GM12878 (cell line): ENCODE measurements around the gene AKR1C3. TPM values are rescaled to one million over a fixed set of nuclear protein-coding genes. Genes with fewer than 3 reads are reported as not detected.

Source experiments
- ATAC-seq: fragments of 200-7000 bp; cut with Tn5 transposase; 3 replicates; pipeline ENCODE4 v1.9.1; 2020; ENCODE audit warnings: mild to moderate bottlenecking, moderate library complexity
- BruUV-seq: library from RNA; stranded (reverse); fragments of 400-500 nt; replicated peaks from 2 replicates; lab custom pipeline; 2021; lab: Mats Ljungman, UMichigan
- CTCF ChIA-PET: fragments of 300-600 bp; sonication (Branson Sonifier 250); formaldehyde crosslinking; extraction: SDS; loops from one replicate; lab custom pipeline; 2021; ENCODE audit warnings: inconsistent platforms; lab: Yijun Ruan, JAX
- POLR2A ChIA-PET: fragments of 350-600 bp; formaldehyde crosslinking; extraction: SDS; loops from one replicate; lab custom pipeline; 2021; ENCODE audit warnings: inconsistent platforms; lab: Charles Lee
- RAD21 ChIA-PET: fragments of 300-600 bp; sonication (Branson Sonifier 250); formaldehyde crosslinking; loops from one replicate; lab custom pipeline; 2023; ENCODE audit warnings: antibody characterized with exemption; ENCODE audit not compliant: unreplicated experiment; lab: Charles Lee
- SMC1A ChIA-PET: fragments of 300-600 bp; sonication (Branson Sonifier 250); formaldehyde crosslinking; loops from one replicate; lab custom pipeline; 2023; ENCODE audit not compliant: unreplicated experiment, uncharacterized antibody; lab: Charles Lee
- DNase-seq: peaks from one replicate; pipeline ENCODE4 v3.0.0-alpha.2; 2011; ENCODE audit warnings: low read depth, low spot score
- FAIRE-seq: peaks from 3 replicates; lab custom pipeline; 2011; peaks lifted over from hg19 to GRCh38; lab: Jason Lieb, UNC
- H2AFZ ChIP-seq: 2 replicates; pipeline ENCODE4 v1.6.0; 2011; ENCODE audit warnings: low read depth, low read length, control low read depth; ENCODE audit not compliant: control insufficient read depth
- H3K27ac ChIP-seq: 2 replicates; pipeline ENCODE4 v1.5.1; 2011; ENCODE audit warnings: control low read depth; ENCODE audit not compliant: control insufficient read depth, insufficient read depth
- H3K27me3 ChIP-seq, 2 experiments: replicated peaks in 1 of 2; 2 replicates each; pipeline versions ENCODE4 v1.6.0 to v1.6.1; 2011; ENCODE audit warnings: low read length in 1 of 2; ENCODE audit not compliant: control insufficient read depth in 2 of 2, insufficient read depth in 2 of 2
- H3K36me3 ChIP-seq, 2 experiments: 2 replicates each; pipeline ENCODE4 v1.5.1; 2011; ENCODE audit warnings: low read length in 1 of 2; ENCODE audit not compliant: control insufficient read depth in 2 of 2, insufficient read depth in 2 of 2
- H3K4me1 ChIP-seq: 2 replicates; pipeline ENCODE4 v1.6.1; 2011; ENCODE audit warnings: mild to moderate bottlenecking, low read length, moderate library complexity, mixed read lengths; ENCODE audit not compliant: control insufficient read depth, insufficient read depth
- H3K4me2 ChIP-seq: 2 replicates; pipeline ENCODE4 v1.6.0; 2011; ENCODE audit warnings: control low read depth; ENCODE audit not compliant: control insufficient read depth, insufficient read depth
- H3K4me3 ChIP-seq: fragments of 200-600 bp; sonication (generic); 2 replicates; pipeline ENCODE4 v1.5.1; 2016
- H3K79me2 ChIP-seq: 2 replicates; pipeline ENCODE4 v1.6.0; 2011; ENCODE audit warnings: low read length; ENCODE audit not compliant: control insufficient read depth, insufficient read depth
- H3K9ac ChIP-seq: 2 replicates; pipeline ENCODE4 v1.8.0; 2011; ENCODE audit warnings: low read length, control low read depth, mixed read lengths; ENCODE audit not compliant: control insufficient read depth, insufficient read depth
- H3K9me3 ChIP-seq: replicated peaks from 3 replicates; pipeline ENCODE4 v1.5.1; 2011; ENCODE audit warnings: mild to moderate bottlenecking, low read length; ENCODE audit not compliant: control insufficient read depth, insufficient read depth
- H4K20me1 ChIP-seq: 2 replicates; pipeline ENCODE4 v1.6.0; 2011; ENCODE audit not compliant: control insufficient read depth, insufficient read depth
- ASH2L ChIP-seq: fragments of 300-600, 200-600 bp; sonication (generic); IDR thresholded peaks from 2 replicates; pipeline ENCODE4 v1.6.1; 2017; ENCODE audit warnings: low read depth, mild to moderate bottlenecking, borderline replicate concordance
- ETV6 ChIP-seq, 2 experiments: fragments of 450-650 bp in 1 of 2; IDR thresholded peaks in 1 of 2; conservative IDR thresholded peaks in 1 of 2; 2 replicates each; pipeline ENCODE4 v1.6.1; 2014; ENCODE audit warnings: antibody characterized with exemption in 1 of 2, borderline replicate concordance in 1 of 2, low read depth in 1 of 2, mild to moderate bottlenecking in 1 of 2, moderate library complexity in 1 of 2
- MXI1 ChIP-seq: fragments of 150-350 bp; IDR thresholded peaks from 2 replicates; pipeline ENCODE4 v1.6.1; 2011; ENCODE audit warnings: low read depth, mild to moderate bottlenecking, inconsistent platforms, low read length, improper control_type of control experiment
- SP1 ChIP-seq: IDR thresholded peaks from one replicate; pipeline ENCODE4 v1.6.1; 2011; ENCODE audit warnings: low read depth, low read length
- SRF ChIP-seq, 2 experiments: IDR thresholded peaks; 2 replicates each; pipeline ENCODE4 v1.6.1; 2011; ENCODE audit warnings: low read depth in 2 of 2, low read length in 2 of 2, mild to moderate bottlenecking in 1 of 2, moderate library complexity in 1 of 2
- WGBS: methylation state at CpG from one replicate; pipeline ENCODE4 v1.1.6; 2016; ENCODE audit warnings: low lambda C conversion rate; ENCODE audit not compliant: insufficient replicate concordance, insufficient coverage; ENCODE audit errors: missing lambda C conversion rate; 5-methylcytosine and 5-hydroxymethylcytosine counted together
- in situ Hi-C: fragments of 300-500 bp; cut with MboI; formaldehyde crosslinking; loops from 9 replicates; pipeline ENCODE4 v1.14.3; 2018; ENCODE audit warnings: mixed read lengths
- intact Hi-C: fragments of 100-400 bp; cut with micrococcal nuclease; formaldehyde crosslinking; loops from one replicate; pipeline ENCODE4 v1.14.2; 2022; ENCODE audit not compliant: unreplicated experiment
- polyA plus RNA-seq, 11 experiments: library from polyadenylated mRNA; depleted of rRNA in 4 of 11; unstranded in 6 of 11; stranded (reverse) in 5 of 11; fragments of >200 nt; fragmentation: Nextera tagmentation in 4 of 11; fragmentation: Illumina TruSeq in 1 of 11; extraction: Ambion mirVana in 4 of 11; extraction: Trizol in 1 of 11; gene quantifications; 1 replicate in 1 of 11; 2 replicates in 10 of 11; pipeline versions ENCODE4 v1.2.1 to v1.2.3, GENCODE V29; 2011 to 2016; ENCODE audit warnings: inconsistent platforms in 2 of 11, missing spikeins in 2 of 11, low read depth in 1 of 11
- total RNA-seq, 4 experiments: library from RNA; depleted of rRNA in 3 of 4; stranded (reverse); fragments of >200 nt in 3 of 4; fragmentation: Illumina TruSeq in 1 of 4; extraction: Trizol in 1 of 4; gene quantifications; 2 replicates each; pipeline versions ENCODE4 v1.2.1 to v1.2.3, GENCODE V29; 2013 to 2021
- TF ChIP-seq, protein P1 (sequence below): IDR thresholded peaks from 2 replicates; pipeline ENCODE4 v1.6.1; 2012; ENCODE audit warnings: low read length, inconsistent platforms
- TF ChIP-seq, protein P2 (sequence below): fragments of 450-650 bp; IDR thresholded peaks from 2 replicates; pipeline ENCODE4 v1.6.1; 2018; ENCODE audit warnings: mild to moderate bottlenecking, low read depth, moderate library complexity; ENCODE audit not compliant: partially characterized antibody

AKR1C3 gene
- total and polyA plus RNA-seq, 10 of the 15 experiments (the other 5 are each of a cell fraction or from before 2014, with no cell fraction given): 0.26 to 0.35 TPM; not detected in 8

GRCh38 chr10:5068274-5068984, 25.8 kb upstream of the AKR1C3 start:
- WGBS: 0% methylated on average over 1 of the region's 1 CpG

More at GRCh38 chr10:5068274-5068984, 25.8 kb upstream of the AKR1C3 start:
- Histone ChIP-seq H3K9me3 (no peaks in the 10 kb centered on the region), H3K79me2 (no peaks in the 10 kb centered on the region), H3K27me3 (no peaks in the 10 kb centered on the region; a peak in 1 of 4 replicates), H3K4me3 (no peak overlapping the region), H3K27ac (no peak overlapping the region), H2AFZ (no peak overlapping the region), H3K4me2 (no peak overlapping the region), H3K36me3 (no peaks in the 10 kb centered on the region), H3K4me1 (no peaks in the 10 kb centered on the region)
- no TSS peak for BruUV-seq
- RAD21 ChIA-PET: no interaction called here
- FAIRE-seq (no peak), ATAC-seq (no peak), DNase-seq (no peak)
- intact Hi-C loops (no loop called here), in situ Hi-C loops (no loop called here)
- CTCF ChIA-PET: interaction anchor here (0.7 kb wide), 1 partner anchor 9 kb away, joined by 3 read pairs; no protein-coding TSS in a partner anchor
- SMC1A ChIA-PET: no interaction called here
- TF ChIP-seq ETV6 (conservative IDR thresholded peaks at IDR 0.05 in 1 of 2, IDR thresholded peaks at IDR 0.05 in 1 of 2; ENCODE audit: borderline replicate concordance in 1 of 2, low read depth in 1 of 2) (no peak), SP1 (no peak), MXI1 (no peak), ASH2L (no peak), SRF (IDR thresholded peaks at IDR 0.05; ENCODE audit: low read depth in 2 of 2, low read length in 2 of 2) (no peak)
- TF ChIP-seq, protein P1, sequence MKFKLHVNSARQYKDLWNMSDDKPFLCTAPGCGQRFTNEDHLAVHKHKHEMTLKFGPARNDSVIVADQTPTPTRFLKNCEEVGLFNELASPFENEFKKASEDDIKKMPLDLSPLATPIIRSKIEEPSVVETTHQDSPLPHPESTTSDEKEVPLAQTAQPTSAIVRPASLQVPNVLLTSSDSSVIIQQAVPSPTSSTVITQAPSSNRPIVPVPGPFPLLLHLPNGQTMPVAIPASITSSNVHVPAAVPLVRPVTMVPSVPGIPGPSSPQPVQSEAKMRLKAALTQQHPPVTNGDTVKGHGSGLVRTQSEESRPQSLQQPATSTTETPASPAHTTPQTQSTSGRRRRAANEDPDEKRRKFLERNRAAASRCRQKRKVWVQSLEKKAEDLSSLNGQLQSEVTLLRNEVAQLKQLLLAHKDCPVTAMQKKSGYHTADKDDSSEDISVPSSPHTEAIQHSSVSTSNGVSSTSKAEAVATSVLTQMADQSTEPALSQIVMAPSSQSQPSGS: no peak
- TF ChIP-seq, protein P2, sequence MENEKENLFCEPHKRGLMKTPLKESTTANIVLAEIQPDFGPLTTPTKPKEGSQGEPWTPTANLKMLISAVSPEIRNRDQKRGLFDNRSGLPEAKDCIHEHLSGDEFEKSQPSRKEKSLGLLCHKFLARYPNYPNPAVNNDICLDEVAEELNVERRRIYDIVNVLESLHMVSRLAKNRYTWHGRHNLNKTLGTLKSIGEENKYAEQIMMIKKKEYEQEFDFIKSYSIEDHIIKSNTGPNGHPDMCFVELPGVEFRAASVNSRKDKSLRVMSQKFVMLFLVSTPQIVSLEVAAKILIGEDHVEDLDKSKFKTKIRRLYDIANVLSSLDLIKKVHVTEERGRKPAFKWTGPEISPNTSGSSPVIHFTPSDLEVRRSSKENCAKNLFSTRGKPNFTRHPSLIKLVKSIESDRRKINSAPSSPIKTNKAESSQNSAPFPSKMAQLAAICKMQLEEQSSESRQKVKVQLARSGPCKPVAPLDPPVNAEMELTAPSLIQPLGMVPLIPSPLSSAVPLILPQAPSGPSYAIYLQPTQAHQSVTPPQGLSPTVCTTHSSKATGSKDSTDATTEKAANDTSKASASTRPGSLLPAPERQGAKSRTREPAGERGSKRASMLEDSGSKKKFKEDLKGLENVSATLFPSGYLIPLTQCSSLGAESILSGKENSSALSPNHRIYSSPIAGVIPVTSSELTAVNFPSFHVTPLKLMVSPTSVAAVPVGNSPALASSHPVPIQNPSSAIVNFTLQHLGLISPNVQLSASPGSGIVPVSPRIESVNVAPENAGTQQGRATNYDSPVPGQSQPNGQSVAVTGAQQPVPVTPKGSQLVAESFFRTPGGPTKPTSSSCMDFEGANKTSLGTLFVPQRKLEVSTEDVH: no peak
- TF ChIP-seq, all 136 proteins: peak for 0
- Histone ChIP-seq H3K9ac (no peak overlapping the region), H4K20me1 (no peaks in the 10 kb centered on the region)
- POLR2A ChIA-PET: no interaction called here
